OCI-LY3 (cell line): ENCODE data around the gene TIAM2.

Experiments
- H2AFZ ChIP-seq: fragments of 200-600, 300-600 bp; shearing (Covaris generic); 2 replicates; pipeline ENCODE4 v1.6.0; 2014; ENCODE audit warnings: antibody characterized with exemption, low read depth, low read length
- H3K27ac ChIP-seq: fragments of 200-600, 300-600 bp; sonication (generic); 2 replicates; pipeline ENCODE4 v1.5.1; 2014; ENCODE audit warnings: mild to moderate bottlenecking, low read length, moderate library complexity, mixed read lengths
- H3K27me3 ChIP-seq: fragments of 200-600, 300-600 bp; sonication (generic); 2 replicates; pipeline ENCODE4 v1.6.1; 2014; ENCODE audit warnings: low read depth, low read length, mixed read lengths
- H3K36me3 ChIP-seq: fragments of 200-600, 300-600 bp; sonication (generic); replicated peaks from 2 replicates; pipeline ENCODE3; 2014; ENCODE audit warnings: low read depth, low read length, mixed read lengths
- H3K4me1 ChIP-seq: fragments of 300-600, 200-600 bp; sonication (generic); 2 replicates; pipeline ENCODE4 v1.6.1; 2014; ENCODE audit warnings: low read length, mixed read lengths
- H3K4me2 ChIP-seq: fragments of 200-600, 300-600 bp; sonication (generic); 2 replicates; pipeline ENCODE4 v1.6.1; 2014; ENCODE audit warnings: low read length, mixed read lengths
- H3K4me3 ChIP-seq: fragments of 300-600, 200-600 bp; sonication (generic); 2 replicates; pipeline ENCODE4 v1.5.1; 2014; ENCODE audit warnings: antibody characterized with exemption, mild to moderate bottlenecking, low read length, moderate library complexity
- H3K79me2 ChIP-seq: fragments of 300-600, 200-600 bp; shearing (Covaris generic); 2 replicates; pipeline ENCODE4 v1.6.1; 2014; ENCODE audit warnings: mild to moderate bottlenecking, low read length, mixed read lengths
- H3K9ac ChIP-seq: fragments of 300-600, 200-600 bp; shearing (Covaris generic); 2 replicates; pipeline ENCODE4 v1.6.0; 2014; ENCODE audit warnings: mild to moderate bottlenecking, low read length, moderate library complexity
- H3K9me3 ChIP-seq: fragments of 200-600, 300-600 bp; shearing (Covaris generic); 2 replicates; pipeline ENCODE4 v1.6.1; 2014; ENCODE audit warnings: low read length, mixed read lengths; ENCODE audit not compliant: insufficient read depth
- H4K20me1 ChIP-seq: fragments of 200-600, 300-600 bp; sonication (generic); 2 replicates; pipeline ENCODE4 v1.6.1; 2016; ENCODE audit warnings: low read length, mixed read lengths; ENCODE audit not compliant: insufficient read depth
- CTCF ChIP-seq: fragments of 200-600, 300-600 bp; sonication (generic); IDR thresholded peaks from 2 replicates; pipeline ENCODE4 v1.5.1; 2014; ENCODE audit warnings: antibody characterized with exemption, low read length, low read depth
- EZH2phosphoT487 ChIP-seq: fragments of 200-600 bp; shearing (Covaris generic); IDR thresholded peaks from 2 replicates; pipeline ENCODE4 v1.6.1; 2018; ENCODE audit warnings: antibody characterized with exemption, mixed run types, low read depth

Gene TIAM2

GRCh38 chr6:155121699-155122098 lies 126.6 kb downstream of the TIAM2 start:
- no peak overlapping the region for H3K9ac ChIP-seq
- H2AFZ ChIP-seq = peak overlapping the region; percentile 46; the same call in 1 of the 2 replicates
- H3K36me3 ChIP-seq = no peaks in the 10 kb centered on the region
- H3K9me3 ChIP-seq = no peaks in the 10 kb centered on the region
- H3K79me2 ChIP-seq = no peaks in the 10 kb centered on the region
- TF ChIP-seq CTCF (no peak), EZH2phosphoT487 (no peak)
- H3K27ac ChIP-seq = no peak overlapping the region
- peak overlapping the region; percentile 9 for H3K4me2 ChIP-seq
- H3K4me1 ChIP-seq = peaks cover 1% of the 10 kb centered on the region
- H4K20me1 ChIP-seq = no peaks in the 10 kb centered on the region
- no peaks in the 10 kb centered on the region for H3K27me3 ChIP-seq
- H3K4me3 ChIP-seq = no peak overlapping the region

- Histone ChIP-seq H3K36me3 (no peaks in the 10 kb centered on the region), H3K9me3 (no peaks in the 10 kb centered on the region), H3K4me1 (no peaks in the 10 kb centered on the region), H3K27ac (no peak overlapping the region), H3K4me3 (no peak overlapping the region), H2AFZ (no peak overlapping the region), H3K27me3 (no peaks in the 10 kb centered on the region), H3K4me2 (no peak overlapping the region), H3K9ac (no peak overlapping the region), H4K20me1 (no peaks in the 10 kb centered on the region), H3K79me2 (no peaks in the 10 kb centered on the region)
- TF ChIP-seq CTCF (no peak), EZH2phosphoT487 (no peak)
Measured at GRCh38 chr6:155122199-155122950, 127.3 kb downstream of the TIAM2 start.

- H3K36me3 ChIP-seq = no peaks in the 10 kb centered on the region
- no peak for TF ChIP-seq CTCF
- no peak for TF ChIP-seq EZH2phosphoT487
- H3K27me3 ChIP-seq = no peaks in the 10 kb centered on the region
- no peaks in the 10 kb centered on the region for H3K4me1 ChIP-seq
- no peaks in the 10 kb centered on the region for H3K79me2 ChIP-seq
- no peak overlapping the region for H2AFZ ChIP-seq
- no peak overlapping the region for H3K9ac ChIP-seq
- H4K20me1 ChIP-seq = no peaks in the 10 kb centered on the region
- no peak overlapping the region for H3K27ac ChIP-seq
- H3K4me3 ChIP-seq = no peak overlapping the region
- no peak overlapping the region for H3K4me2 ChIP-seq
- no peaks in the 10 kb centered on the region for H3K9me3 ChIP-seq
Measured at GRCh38 chr6:155123520-155123919, 128.4 kb downstream of the TIAM2 start.

GRCh38 chr6:155125906-155126305 lies 130.8 kb downstream of the TIAM2 start:
- Histone ChIP-seq H3K27ac (no peak overlapping the region), H3K4me3 (no peak overlapping the region)
- TF ChIP-seq CTCF = no peak

More at GRCh38 chr6:155125906-155126305, 130.8 kb downstream of the TIAM2 start:
- H3K36me3 ChIP-seq = no peaks in the 10 kb centered on the region
- no peaks in the 10 kb centered on the region for H3K9me3 ChIP-seq
- H3K27me3 ChIP-seq = no peaks in the 10 kb centered on the region
- H4K20me1 ChIP-seq = no peaks in the 10 kb centered on the region
- H3K4me2 ChIP-seq = no peak overlapping the region
- no peaks in the 10 kb centered on the region for H3K79me2 ChIP-seq
- H3K9ac ChIP-seq = no peak overlapping the region
- H2AFZ ChIP-seq = no peak overlapping the region
- H3K4me1 ChIP-seq = no peaks in the 10 kb centered on the region
